CD14-positive monocyte (primary cell): ENCODE data around the gene EIF3B. TPM values are rescaled to one million over a fixed set of nuclear protein-coding genes. Genes with fewer than 3 reads are reported as not detected.

Experiments
- DNase-seq, 3 donors: peaks; one replicate each; pipeline ENCODE4 v3.0.0-alpha.2; 2011 to 2022
- H2AFZ ChIP-seq: 2 replicates; pipeline ENCODE4 v1.6.0; 2012; ENCODE audit warnings: mild to moderate bottlenecking, low read depth, low read length, inconsistent platforms; ENCODE audit not compliant: insufficient read depth, poor library complexity, severe bottlenecking
- H3K27ac ChIP-seq, 2 donors: 1 replicate in 1 of 2; 2 replicates in 1 of 2; pipeline ENCODE4 v1.5.1; 2012 to 2013; ENCODE audit warnings: low read length in 2 of 2, control low read depth in 1 of 2, inconsistent platforms in 1 of 2, low read depth in 1 of 2, mild to moderate bottlenecking in 1 of 2
- H3K27me3 ChIP-seq, 2 donors: one replicate each; pipeline versions ENCODE4 v1.6.0 to v1.6.1; 2011 to 2013; ENCODE audit warnings: low read length in 2 of 2; ENCODE audit not compliant: control insufficient read depth in 2 of 2, insufficient read depth in 2 of 2
- H3K36me3 ChIP-seq, 2 donors: replicated peaks in 1 of 2; 1 replicate in 1 of 2; 2 replicates in 1 of 2; pipeline versions ENCODE4 v1.5.1 to v1.6.1; 2012 to 2013; ENCODE audit warnings: low read length in 2 of 2, control low read depth in 1 of 2, inconsistent platforms in 1 of 2, mild to moderate bottlenecking in 1 of 2; ENCODE audit not compliant: insufficient read depth in 2 of 2, control insufficient read depth in 1 of 2
- H3K4me1 ChIP-seq, 2 donors: 1 replicate in 1 of 2; 2 replicates in 1 of 2; pipeline versions ENCODE4 v1.5.1 to v1.6.1; 2012 to 2013; ENCODE audit warnings: low read length in 2 of 2, control low read depth in 1 of 2, inconsistent platforms in 1 of 2, mild to moderate bottlenecking in 1 of 2, moderate library complexity in 1 of 2; ENCODE audit not compliant: insufficient read depth in 2 of 2, control insufficient read depth in 1 of 2
- H3K4me2 ChIP-seq: replicated peaks from 2 replicates; pipeline ENCODE3; 2012; ENCODE audit warnings: low read length, moderate library complexity, mild to moderate bottlenecking; ENCODE audit not compliant: poor library complexity, severe bottlenecking; ENCODE audit errors: extremely low read depth
- H3K4me3 ChIP-seq, 3 experiments: fragments of 200-600 bp in 1 of 3; sonication (generic) in 1 of 3; replicated peaks in 1 of 3; 1 replicate in 2 of 3; 2 replicates in 1 of 3; pipeline ENCODE4 v1.5.1; 2011 to 2013; ENCODE audit warnings: low read length in 3 of 3, mild to moderate bottlenecking in 3 of 3, control low read depth in 2 of 3, low read depth in 2 of 3, inconsistent platforms in 1 of 3, moderate library complexity in 1 of 3
- H3K79me2 ChIP-seq: 2 replicates; pipeline ENCODE4 v1.6.0; 2012; ENCODE audit warnings: mild to moderate bottlenecking, control low read depth, inconsistent platforms, low read length, moderate library complexity; ENCODE audit not compliant: insufficient read depth
- H3K9ac ChIP-seq: 2 replicates; pipeline ENCODE4 v1.6.0; 2017; ENCODE audit warnings: low read length, mild to moderate bottlenecking; ENCODE audit not compliant: insufficient read depth, poor library complexity, severe bottlenecking
- H3K9me3 ChIP-seq, 2 donors: replicated peaks in 1 of 2; 1 replicate in 1 of 2; 2 replicates in 1 of 2; pipeline versions ENCODE4 v1.5.1 to v1.6.1; 2012 to 2013; ENCODE audit warnings: low read length in 2 of 2, control low read depth in 1 of 2; ENCODE audit not compliant: control insufficient read depth in 1 of 2, insufficient read depth in 1 of 2
- H4K20me1 ChIP-seq: 2 replicates; pipeline ENCODE4 v1.6.0; 2012; ENCODE audit warnings: mild to moderate bottlenecking, low read length, control low read depth, moderate library complexity; ENCODE audit not compliant: insufficient read depth
- H3K27ac Mint-ChIP-seq, 7 donors: one replicate each; pipeline ENCODE4 v1.8.0; 2020; ENCODE audit warnings: mild to moderate bottlenecking in 7 of 7, mixed read lengths in 7 of 7, moderate library complexity in 6 of 7, inconsistent platforms in 2 of 7
- H3K27me3 Mint-ChIP-seq, 3 donors: one replicate each; pipeline ENCODE4 v1.8.0; 2021 to 2022; ENCODE audit warnings: low read depth in 3 of 3, mild to moderate bottlenecking in 3 of 3, mixed read lengths in 3 of 3, moderate library complexity in 3 of 3, inconsistent platforms in 1 of 3
- H3K36me3 Mint-ChIP-seq, 2 donors: one replicate each; pipeline ENCODE4 v1.8.0; 2020; ENCODE audit warnings: mixed read lengths in 2 of 2, inconsistent platforms in 1 of 2, mild to moderate bottlenecking in 1 of 2
- H3K4me1 Mint-ChIP-seq: one replicate; pipeline ENCODE4 v1.8.0; 2020; ENCODE audit warnings: mild to moderate bottlenecking, mixed read lengths
- H3K4me3 Mint-ChIP-seq, 2 donors: one replicate each; pipeline ENCODE4 v1.8.0; 2020; ENCODE audit warnings: mild to moderate bottlenecking in 2 of 2, mixed read lengths in 2 of 2, moderate library complexity in 1 of 2
- H3K9me3 Mint-ChIP-seq, 7 donors: one replicate each; pipeline ENCODE4 v1.8.0; 2020 to 2022; ENCODE audit warnings: mixed read lengths in 7 of 7, mild to moderate bottlenecking in 6 of 7, moderate library complexity in 6 of 7, inconsistent platforms in 2 of 7
- WGBS: methylation state at CpG from one replicate; pipeline ENCODE4 v1.1.5; 2013; ENCODE audit warnings: missing lambda C conversion rate; ENCODE audit not compliant: insufficient coverage; 5-methylcytosine and 5-hydroxymethylcytosine counted together
- intact Hi-C, 2 donors: fragments of 100-400 bp; cut with micrococcal nuclease; formaldehyde crosslinking; loops; one replicate each; pipeline versions ENCODE4 v1.15.0 to v1.15.1; 2023
- polyA plus RNA-seq, 3 donors: library from polyadenylated mRNA; depleted of rRNA in 1 of 3; unstranded in 2 of 3; stranded (reverse) in 1 of 3; fragments of 300-500 nt in 2 of 3; fragments of >200 nt in 1 of 3; fragmentation: Illumina TruSeq in 2 of 3; gene quantifications; 1 replicate in 2 of 3; 2 replicates in 1 of 3; pipeline ENCODE4 v1.2.3, GENCODE V29; 2012 to 2021
- TF ChIP-seq, protein P1 (sequence below): fragments of 200-600 bp; IDR thresholded peaks from one replicate; pipeline ENCODE4 v1.8.0; 2022; ENCODE audit warnings: antibody characterized with exemption, mild to moderate bottlenecking

EIF3B gene
- polyA plus RNA-seq, 3 donors, result 46.0 to 89.1 (median 69.2) TPM

DNA sequence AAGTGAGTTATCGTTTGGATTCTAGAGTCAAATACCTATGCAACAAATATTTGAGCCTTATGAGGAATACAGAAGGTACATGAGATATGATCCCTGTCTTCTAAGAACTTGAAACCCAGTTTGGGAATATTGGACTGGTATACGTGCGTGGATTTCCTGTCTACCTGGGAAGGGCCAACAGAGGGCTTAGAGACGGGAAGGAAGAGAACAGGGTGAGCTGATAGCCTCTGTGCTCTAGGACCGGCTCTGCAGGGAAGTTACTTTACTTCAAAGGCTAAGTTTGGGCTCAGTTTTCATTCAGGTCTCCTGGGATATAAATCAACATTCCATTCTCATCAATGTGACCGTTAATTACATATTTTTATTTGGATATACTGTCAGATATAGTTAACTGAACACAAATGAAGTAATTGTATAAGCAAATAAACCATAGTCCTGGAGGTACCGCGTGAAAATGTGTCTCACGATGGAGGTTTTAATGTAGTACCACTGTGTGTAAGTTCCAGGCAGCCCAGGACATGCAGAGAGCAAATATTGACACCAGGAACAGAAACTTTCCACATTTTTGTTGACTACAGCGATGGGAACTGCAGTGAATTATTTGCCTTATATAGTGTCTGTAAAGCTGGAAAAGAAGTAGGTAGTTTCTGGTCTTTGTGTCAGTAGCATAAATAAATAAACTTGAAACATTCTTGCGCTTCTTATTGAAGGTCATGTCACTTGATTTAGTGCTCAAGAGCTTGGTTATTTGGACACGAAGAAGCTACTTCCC lies 57.4 kb downstream of the EIF3B start:
- Histone ChIP-seq H3K36me3 (no peaks in the 10 kb centered on the region), H3K27ac (peak overlapping the region in 1 of 2 donors; percentile 9), H4K20me1 (peaks cover 6% of the 10 kb centered on the region), H3K9me3 (no peaks in the 10 kb centered on the region), H3K9ac (no peak overlapping the region), H3K4me3 (no peak overlapping the region), H2AFZ (no peak overlapping the region), H3K4me1 (peaks cover 51 to 77% of the 10 kb centered on the region in 2 donors), H3K27me3 (no peaks in the 10 kb centered on the region), H3K4me2 (peak overlapping the region; percentile 8), H3K79me2 (peaks cover 91% of the 10 kb centered on the region)
- no peaks in the 10 kb centered on the region for H3K9me3 Mint-ChIP-seq
- no peak overlapping the region for H3K4me3 Mint-ChIP-seq
- H3K36me3 Mint-ChIP-seq, result peaks cover 2 to 4% of the 10 kb centered on the region in 2 donors
- peaks cover 75% of the 10 kb centered on the region for H3K4me1 Mint-ChIP-seq
- intact Hi-C loops, result no loop called here
- DNase-seq, result no peak
- H3K27me3 Mint-ChIP-seq, result no peaks in the 10 kb centered on the region
- WGBS, result 40% methylated on average over 4 of the region's 12 CpGs
- TF ChIP-seq, protein P1, sequence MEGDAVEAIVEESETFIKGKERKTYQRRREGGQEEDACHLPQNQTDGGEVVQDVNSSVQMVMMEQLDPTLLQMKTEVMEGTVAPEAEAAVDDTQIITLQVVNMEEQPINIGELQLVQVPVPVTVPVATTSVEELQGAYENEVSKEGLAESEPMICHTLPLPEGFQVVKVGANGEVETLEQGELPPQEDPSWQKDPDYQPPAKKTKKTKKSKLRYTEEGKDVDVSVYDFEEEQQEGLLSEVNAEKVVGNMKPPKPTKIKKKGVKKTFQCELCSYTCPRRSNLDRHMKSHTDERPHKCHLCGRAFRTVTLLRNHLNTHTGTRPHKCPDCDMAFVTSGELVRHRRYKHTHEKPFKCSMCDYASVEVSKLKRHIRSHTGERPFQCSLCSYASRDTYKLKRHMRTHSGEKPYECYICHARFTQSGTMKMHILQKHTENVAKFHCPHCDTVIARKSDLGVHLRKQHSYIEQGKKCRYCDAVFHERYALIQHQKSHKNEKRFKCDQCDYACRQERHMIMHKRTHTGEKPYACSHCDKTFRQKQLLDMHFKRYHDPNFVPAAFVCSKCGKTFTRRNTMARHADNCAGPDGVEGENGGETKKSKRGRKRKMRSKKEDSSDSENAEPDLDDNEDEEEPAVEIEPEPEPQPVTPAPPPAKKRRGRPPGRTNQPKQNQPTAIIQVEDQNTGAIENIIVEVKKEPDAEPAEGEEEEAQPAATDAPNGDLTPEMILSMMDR, result no peak
- H3K27ac Mint-ChIP-seq, result peak overlapping the region in 2 of 7 donors; percentile 13 to 57

DNA sequence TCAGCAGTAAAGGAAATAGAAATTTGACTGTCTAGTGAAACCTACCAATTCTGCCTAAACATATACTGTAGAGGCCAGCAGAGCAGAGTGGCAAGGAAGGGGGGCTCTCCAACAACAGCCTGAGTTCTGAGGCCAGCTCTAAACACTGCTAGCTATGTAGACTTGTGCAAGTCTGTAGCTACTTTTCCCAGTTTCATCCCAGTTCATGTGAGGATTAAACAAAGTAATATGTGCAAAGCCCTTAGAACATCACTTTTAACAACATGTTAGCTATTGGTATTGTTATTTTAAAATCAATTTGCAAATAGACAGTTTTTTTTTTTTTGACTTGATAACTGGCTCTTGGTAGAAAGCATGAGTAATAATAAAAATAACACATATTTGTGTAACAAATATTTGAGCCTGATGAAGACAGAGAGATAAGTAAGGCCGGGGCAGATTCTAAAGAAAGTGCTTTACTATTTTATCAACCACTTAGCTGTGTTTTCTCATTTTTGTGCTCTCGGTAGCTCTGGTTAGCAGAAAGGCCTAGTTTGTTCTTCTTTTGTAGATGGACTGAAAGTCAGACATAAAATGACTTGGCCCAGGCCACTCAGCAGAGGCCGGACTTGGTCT lies 58.1 kb downstream of the EIF3B start:
- peaks cover 70% of the 10 kb centered on the region for H3K4me1 Mint-ChIP-seq
- H3K27me3 ChIP-seq, result no peaks in the 10 kb centered on the region

More for the DNA sequence above, 58.1 kb downstream of the EIF3B start:
- peaks cover 94% of the 10 kb centered on the region for H3K79me2 ChIP-seq
- DNase-seq, result no peak
- H3K36me3 Mint-ChIP-seq, result peaks cover 2 to 6% of the 10 kb centered on the region in 2 donors
- peak overlapping the region; percentile 8 for H3K4me2 ChIP-seq
- H3K27ac Mint-ChIP-seq, result peak overlapping the region in 3 of 7 donors; percentile 2 to 73 (median 27)
- H3K27ac ChIP-seq, result peak overlapping the region in 1 of 2 donors; percentile 9
- no peaks in the 10 kb centered on the region for H3K9me3 ChIP-seq
- no peaks in the 10 kb centered on the region for H3K27me3 Mint-ChIP-seq
- TF ChIP-seq, protein P1, result no peak
- intact Hi-C loops, result no loop called here
- H3K4me3 ChIP-seq, result no peak overlapping the region
- no peaks in the 10 kb centered on the region for H3K9me3 Mint-ChIP-seq
- no peak overlapping the region for H2AFZ ChIP-seq
- no peaks in the 10 kb centered on the region for H3K36me3 ChIP-seq
- H3K9ac ChIP-seq, result no peak overlapping the region
- H4K20me1 ChIP-seq, result peaks cover 6% of the 10 kb centered on the region
- WGBS, result no CpG with 5 or more reads among the region's 3 CpGs
- no peak overlapping the region for H3K4me3 Mint-ChIP-seq
- peaks cover 44 to 70% of the 10 kb centered on the region in 2 donors for H3K4me1 ChIP-seq
